ENCODE results near the gene VAV2.
A peak's percentile ranks its signal among the peaks of the same experiment; 100 is the strongest.
"Not testable (repeated sequence)": the region's sequence is repeated elsewhere in the genome, so short reads cannot be mapped to it uniquely, and the experiment has no call there.

Gene VAV2

DNA sequence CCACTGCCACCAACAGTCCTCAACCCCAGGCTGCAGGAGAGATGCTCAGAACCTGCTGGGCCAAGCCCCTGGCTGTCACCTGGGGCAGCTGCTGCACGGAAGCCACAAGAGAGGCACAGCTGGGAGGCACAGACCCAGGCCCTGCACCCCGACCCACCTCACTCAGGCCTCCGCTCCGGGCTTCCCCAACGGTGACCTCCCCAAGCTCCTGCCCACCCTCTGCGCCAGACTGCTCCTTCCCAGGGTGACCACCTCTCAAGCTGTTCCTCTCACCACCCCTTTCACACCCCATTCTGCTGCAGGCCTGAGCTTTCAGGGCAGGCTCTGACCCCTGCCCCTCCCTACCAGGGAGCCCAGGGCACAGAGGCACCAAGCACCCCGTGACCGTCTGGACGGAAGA is 33.0 kb downstream of the VAV2 start:
- Histone ChIP-seq H3K23ac (ENCODE audit: low read length) (no peak overlapping the region), H2AK5ac (ENCODE audit: low read length) (no peak overlapping the region), H3K56ac (ENCODE audit: low read length) (peak overlapping the region; percentile 64), H4K8ac (ENCODE audit: low read depth, low read length) (no peak overlapping the region), H3K4me3 (ENCODE audit: low read length) (no peak overlapping the region), H2BK5ac (ENCODE audit: low read length) (no peak overlapping the region), H3K27me3 (ENCODE audit: insufficient read depth, low read length, poor library complexity) (no peaks in the 10 kb centered on the region), H3K4me1 (ENCODE audit: control insufficient read depth, low read depth, low read length) (peaks cover 7% of the 10 kb centered on the region), H3K4me2 (ENCODE audit: low read length) (no peak overlapping the region), H2BK120ac (ENCODE audit: low read depth, low read length) (no peak overlapping the region), H3K27ac (ENCODE audit: low read depth, low read length) (no peak overlapping the region), H3K79me2 (ENCODE audit: control insufficient read depth, insufficient read depth, low read length) (peaks cover 10% of the 10 kb centered on the region), H3K36me3 (ENCODE audit: control insufficient read depth, insufficient read depth, low read length) (no peaks in the 10 kb centered on the region), H3K18ac (ENCODE audit: low read length) (no peak overlapping the region), H4K5ac (ENCODE audit: low read length) (no peak overlapping the region), H3K9ac (ENCODE audit: low read length) (no peak overlapping the region), H3K4ac (ENCODE audit: low read depth, low read length) (no peak overlapping the region), H2BK15ac (replicated peaks; ENCODE audit: low read depth) (no peak overlapping the region), H3K79me1 (ENCODE audit: low read length) (peaks cover 18% of the 10 kb centered on the region)
- DNase-seq, result no peak
- WGBS (ENCODE audit: extremely low coverage, insufficient coverage, low lambda C conversion rate), result no CpG with 5 or more reads among the region's 9 CpGs

DNA sequence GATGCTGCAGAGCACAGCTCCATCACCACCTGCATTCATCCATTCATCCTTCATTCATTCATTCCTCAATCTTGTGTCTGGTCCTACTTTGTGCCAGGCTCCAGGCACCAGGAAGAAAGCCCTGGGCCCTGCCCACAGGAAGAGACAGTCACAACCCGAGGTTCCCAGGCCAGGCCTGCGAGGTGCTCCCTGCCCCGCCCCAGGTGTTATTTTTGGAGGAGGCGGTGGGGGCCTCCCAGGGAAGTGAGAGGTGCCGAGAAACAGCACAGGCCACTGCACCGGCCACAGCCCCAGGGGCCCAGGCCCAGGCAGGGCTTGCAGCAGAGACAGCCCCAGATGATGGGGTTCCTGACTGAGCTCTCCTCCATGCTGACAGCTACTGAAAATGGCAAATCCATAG is 33.4 kb downstream of the VAV2 start:
- Histone ChIP-seq H4K5ac (ENCODE audit: low read length) (no peak overlapping the region), H2BK120ac (ENCODE audit: low read depth, low read length) (no peak overlapping the region), H3K4me1 (ENCODE audit: control insufficient read depth, low read depth, low read length) (peaks cover 7% of the 10 kb centered on the region), H3K27ac (ENCODE audit: low read depth, low read length) (no peak overlapping the region), H3K27me3 (ENCODE audit: insufficient read depth, low read length, poor library complexity) (no peaks in the 10 kb centered on the region), H3K9ac (ENCODE audit: low read length) (no peak overlapping the region), H3K79me2 (ENCODE audit: control insufficient read depth, insufficient read depth, low read length) (peaks cover 12% of the 10 kb centered on the region), H3K4me3 (ENCODE audit: low read length) (no peak overlapping the region), H3K56ac (ENCODE audit: low read length) (peak overlapping the region; percentile 64), H4K8ac (ENCODE audit: low read depth, low read length) (no peak overlapping the region), H3K79me1 (ENCODE audit: low read length) (peaks cover 19% of the 10 kb centered on the region), H3K23ac (ENCODE audit: low read length) (no peak overlapping the region), H2BK5ac (ENCODE audit: low read length) (no peak overlapping the region), H2AK5ac (ENCODE audit: low read length) (no peak overlapping the region), H3K4me2 (ENCODE audit: low read length) (no peak overlapping the region), H2BK15ac (replicated peaks; ENCODE audit: low read depth) (no peak overlapping the region), H3K18ac (ENCODE audit: low read length) (no peak overlapping the region), H3K36me3 (ENCODE audit: control insufficient read depth, insufficient read depth, low read length) (no peaks in the 10 kb centered on the region), H3K4ac (ENCODE audit: low read depth, low read length) (no peak overlapping the region)
- no peak for DNase-seq
- no CpG with 5 or more reads among the region's 6 CpGs for WGBS (ENCODE audit: extremely low coverage, insufficient coverage, low lambda C conversion rate)

DNA sequence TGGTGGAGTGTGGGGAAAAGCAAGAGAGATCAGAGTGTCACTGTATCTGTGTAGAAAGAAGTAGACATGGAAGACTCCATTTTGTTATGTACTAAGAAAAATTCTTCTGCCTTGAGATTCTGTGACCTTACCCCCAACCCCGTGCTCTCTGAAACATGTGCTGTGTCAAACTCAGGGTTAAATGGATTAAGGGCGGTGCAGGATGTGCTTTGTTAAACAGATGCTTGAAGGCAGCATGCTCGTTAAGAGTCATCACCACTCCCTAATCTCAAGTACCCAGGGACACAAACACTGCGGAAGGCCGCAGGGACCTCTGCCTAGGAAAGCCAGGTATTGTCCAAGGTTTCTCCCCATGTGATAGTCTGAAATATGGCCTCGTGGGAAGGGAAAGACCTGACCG is 34.4 kb downstream of the VAV2 start:
- DNase-seq; H3K4ac ChIP-seq (ENCODE audit: low read depth, low read length); H3K4me1 ChIP-seq (ENCODE audit: control insufficient read depth, low read depth, low read length); H4K5ac ChIP-seq (ENCODE audit: low read length); H3K56ac ChIP-seq (ENCODE audit: low read length); H3K4me3 ChIP-seq (ENCODE audit: low read length); H2BK5ac ChIP-seq (ENCODE audit: low read length); H3K27me3 ChIP-seq (ENCODE audit: insufficient read depth, low read length, poor library complexity); H3K36me3 ChIP-seq (ENCODE audit: control insufficient read depth, insufficient read depth, low read length); H3K4me2 ChIP-seq (ENCODE audit: low read length); H2BK120ac ChIP-seq (ENCODE audit: low read depth, low read length); H3K18ac ChIP-seq (ENCODE audit: low read length); H3K27ac ChIP-seq (ENCODE audit: low read depth, low read length); H4K8ac ChIP-seq (ENCODE audit: low read depth, low read length); H3K23ac ChIP-seq (ENCODE audit: low read length); H3K79me2 ChIP-seq (ENCODE audit: control insufficient read depth, insufficient read depth, low read length); H2BK15ac ChIP-seq (replicated peaks; ENCODE audit: low read depth); H2AK5ac ChIP-seq (ENCODE audit: low read length); H3K9ac ChIP-seq (ENCODE audit: low read length): not testable (repeated sequence)
- peaks cover 15% of the 10 kb centered on the region for H3K79me1 ChIP-seq (ENCODE audit: low read length)
- WGBS (ENCODE audit: extremely low coverage, insufficient coverage, low lambda C conversion rate), result no CpG with 5 or more reads among the region's 7 CpGs

DNA sequence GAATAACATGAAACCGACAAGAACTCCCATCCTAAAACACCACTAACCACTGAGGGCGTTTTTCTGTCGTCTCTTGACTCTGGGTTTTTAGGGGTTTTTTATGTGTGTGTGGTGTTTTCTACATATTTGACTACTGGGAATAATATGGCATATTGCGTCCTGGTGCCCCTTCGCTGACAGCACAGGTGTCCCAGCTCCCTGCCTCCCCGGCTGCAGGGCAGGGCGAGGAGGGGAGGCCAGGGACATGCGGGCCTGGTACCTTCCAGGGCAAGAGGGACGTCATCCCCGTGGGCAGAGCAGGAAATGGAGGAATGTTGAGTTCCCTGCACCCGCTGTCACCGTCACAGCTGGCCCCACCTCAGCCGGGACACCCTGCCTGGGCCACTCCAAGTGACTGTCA is 34.8 kb downstream of the VAV2 start:
- no peak overlapping the region for H2BK15ac ChIP-seq (replicated peaks; ENCODE audit: low read depth)
- no peak overlapping the region for H3K4me3 ChIP-seq (ENCODE audit: low read length)
- H4K8ac ChIP-seq (ENCODE audit: low read depth, low read length), result no peak overlapping the region
- H2AK5ac ChIP-seq (ENCODE audit: low read length), result no peak overlapping the region
- H2BK120ac ChIP-seq (ENCODE audit: low read depth, low read length), result no peak overlapping the region
- no CpG with 5 or more reads among the region's 13 CpGs for WGBS (ENCODE audit: extremely low coverage, insufficient coverage, low lambda C conversion rate)
- H3K36me3 ChIP-seq (ENCODE audit: control insufficient read depth, insufficient read depth, low read length), result no peaks in the 10 kb centered on the region
- peaks cover 15% of the 10 kb centered on the region for H3K79me1 ChIP-seq (ENCODE audit: low read length)
- no peak overlapping the region for H2BK5ac ChIP-seq (ENCODE audit: low read length)
- no peak overlapping the region for H3K4ac ChIP-seq (ENCODE audit: low read depth, low read length)
- DNase-seq, result peak; percentile 22
- H3K4me2 ChIP-seq (ENCODE audit: low read length), result no peak overlapping the region
- H3K9ac ChIP-seq (ENCODE audit: low read length), result no peak overlapping the region
- H3K56ac ChIP-seq (ENCODE audit: low read length), result peak overlapping the region; percentile 18
- H3K23ac ChIP-seq (ENCODE audit: low read length), result no peak overlapping the region
- no peak overlapping the region for H3K27ac ChIP-seq (ENCODE audit: low read depth, low read length)
- H3K79me2 ChIP-seq (ENCODE audit: control insufficient read depth, insufficient read depth, low read length), result peaks cover 8% of the 10 kb centered on the region
- no peaks in the 10 kb centered on the region for H3K27me3 ChIP-seq (ENCODE audit: insufficient read depth, low read length, poor library complexity)
- no peak overlapping the region for H3K18ac ChIP-seq (ENCODE audit: low read length)
- H4K5ac ChIP-seq (ENCODE audit: low read length), result no peak overlapping the region
- peaks cover 7% of the 10 kb centered on the region for H3K4me1 ChIP-seq (ENCODE audit: control insufficient read depth, low read depth, low read length)

DNA sequence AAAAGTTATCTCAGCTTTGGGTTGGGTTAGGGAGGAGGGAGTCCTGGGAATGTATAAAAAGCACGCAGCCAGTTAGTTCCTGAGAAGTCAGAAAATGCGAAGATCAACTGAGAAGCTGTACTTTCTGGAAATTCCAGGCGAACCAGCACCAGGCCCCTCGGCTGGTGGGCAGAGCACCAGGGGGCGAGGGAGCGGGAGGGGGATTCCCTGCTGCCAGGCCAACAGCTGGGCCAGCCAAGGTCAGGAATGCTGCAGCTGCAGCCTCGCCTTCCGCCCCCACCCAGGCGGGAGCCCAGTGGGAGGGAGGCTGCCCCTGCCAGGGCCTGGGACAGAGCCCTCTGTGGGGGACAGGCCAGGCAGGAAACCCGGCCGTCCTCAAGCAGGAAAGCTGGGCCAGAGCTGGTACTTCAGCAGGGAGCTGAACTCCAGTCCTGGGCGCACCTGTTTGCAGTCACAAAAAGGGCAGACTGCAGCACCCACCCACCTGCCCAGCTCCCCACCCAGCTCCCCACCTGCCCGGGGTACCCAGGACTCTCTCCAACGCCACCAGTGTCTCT is 35.5 kb downstream of the VAV2 start:
- no peak overlapping the region for H3K4me3 ChIP-seq (ENCODE audit: low read length)
- H2AK5ac ChIP-seq (ENCODE audit: low read length), result no peak overlapping the region
- no peaks in the 10 kb centered on the region for H3K36me3 ChIP-seq (ENCODE audit: control insufficient read depth, insufficient read depth, low read length)
- H2BK15ac ChIP-seq (replicated peaks; ENCODE audit: low read depth), result no peak overlapping the region
- peaks cover 5% of the 10 kb centered on the region for H3K79me2 ChIP-seq (ENCODE audit: control insufficient read depth, insufficient read depth, low read length)
- peaks cover 7% of the 10 kb centered on the region for H3K4me1 ChIP-seq (ENCODE audit: control insufficient read depth, low read depth, low read length)
- H3K4me2 ChIP-seq (ENCODE audit: low read length), result no peak overlapping the region
- no peak overlapping the region for H2BK5ac ChIP-seq (ENCODE audit: low read length)
- H4K5ac ChIP-seq (ENCODE audit: low read length), result no peak overlapping the region
- no peak overlapping the region for H3K4ac ChIP-seq (ENCODE audit: low read depth, low read length)
- no CpG with 5 or more reads among the region's 14 CpGs for WGBS (ENCODE audit: extremely low coverage, insufficient coverage, low lambda C conversion rate)
- no peak overlapping the region for H3K18ac ChIP-seq (ENCODE audit: low read length)
- DNase-seq, result peak; percentile 44
- no peaks in the 10 kb centered on the region for H3K27me3 ChIP-seq (ENCODE audit: insufficient read depth, low read length, poor library complexity)
- no peak overlapping the region for H3K27ac ChIP-seq (ENCODE audit: low read depth, low read length)
- no peak overlapping the region for H4K8ac ChIP-seq (ENCODE audit: low read depth, low read length)
- no peak overlapping the region for H3K56ac ChIP-seq (ENCODE audit: low read length)
- H2BK120ac ChIP-seq (ENCODE audit: low read depth, low read length), result no peak overlapping the region
- no peak overlapping the region for H3K9ac ChIP-seq (ENCODE audit: low read length)
- peaks cover 15% of the 10 kb centered on the region for H3K79me1 ChIP-seq (ENCODE audit: low read length)
- H3K23ac ChIP-seq (ENCODE audit: low read length), result no peak overlapping the region

DNA sequence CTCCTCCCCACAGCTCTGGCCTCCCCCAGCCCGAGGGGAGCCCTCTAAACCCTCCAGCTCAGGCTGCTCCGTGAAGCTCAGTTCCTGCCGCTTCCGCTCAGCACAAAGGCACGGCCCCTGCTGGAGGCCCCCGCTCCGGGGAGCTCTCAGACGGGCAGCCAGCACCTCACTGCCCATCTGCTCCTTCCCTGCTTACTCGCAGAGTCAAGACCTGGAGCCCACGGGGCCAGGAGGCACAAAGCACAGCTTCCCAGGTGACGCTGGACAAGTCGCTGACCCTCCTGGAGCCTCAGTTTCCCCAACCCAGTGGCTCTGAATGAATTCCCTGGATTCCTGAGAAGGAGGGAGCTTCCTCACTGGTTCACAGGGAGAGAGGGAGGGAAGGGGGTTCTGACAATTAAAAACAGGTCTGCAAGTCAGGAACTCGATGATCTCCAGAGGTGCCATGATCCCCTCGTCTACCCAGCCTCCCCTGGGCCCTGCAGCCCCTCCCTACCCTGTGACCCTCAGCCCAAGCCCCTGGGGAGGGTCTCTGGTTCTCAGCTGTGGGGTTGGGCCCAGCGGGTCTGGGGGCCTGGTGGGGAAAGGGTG is 36.2 kb downstream of the VAV2 start:
- H3K79me1 ChIP-seq (ENCODE audit: low read length), result peaks cover 17% of the 10 kb centered on the region
- H3K23ac ChIP-seq (ENCODE audit: low read length), result no peak overlapping the region
- peak overlapping the region; percentile 65 for H3K9ac ChIP-seq (ENCODE audit: low read length)
- no peak overlapping the region for H2BK15ac ChIP-seq (replicated peaks; ENCODE audit: low read depth)
- peak; percentile 82 for DNase-seq
- peak overlapping the region; percentile 17 for H3K4ac ChIP-seq (ENCODE audit: low read depth, low read length)
- peak overlapping the region; percentile 45 for H3K56ac ChIP-seq (ENCODE audit: low read length)
- no peaks in the 10 kb centered on the region for H3K36me3 ChIP-seq (ENCODE audit: control insufficient read depth, insufficient read depth, low read length)
- H2BK120ac ChIP-seq (ENCODE audit: low read depth, low read length), result no peak overlapping the region
- H2AK5ac ChIP-seq (ENCODE audit: low read length), result no peak overlapping the region
- no CpG with 5 or more reads among the region's 15 CpGs for WGBS (ENCODE audit: extremely low coverage, insufficient coverage, low lambda C conversion rate)
- no peak overlapping the region for H3K4me3 ChIP-seq (ENCODE audit: low read length)
- H4K5ac ChIP-seq (ENCODE audit: low read length), result no peak overlapping the region
- no peaks in the 10 kb centered on the region for H3K27me3 ChIP-seq (ENCODE audit: insufficient read depth, low read length, poor library complexity)
- H2BK5ac ChIP-seq (ENCODE audit: low read length), result no peak overlapping the region
- H3K4me2 ChIP-seq (ENCODE audit: low read length), result peak overlapping the region; percentile 35
- peaks cover 5% of the 10 kb centered on the region for H3K79me2 ChIP-seq (ENCODE audit: control insufficient read depth, insufficient read depth, low read length)
- H3K18ac ChIP-seq (ENCODE audit: low read length), result peak overlapping the region; percentile 72
- H3K4me1 ChIP-seq (ENCODE audit: control insufficient read depth, low read depth, low read length), result peaks cover 7% of the 10 kb centered on the region
- H4K8ac ChIP-seq (ENCODE audit: low read depth, low read length), result no peak overlapping the region
- peak overlapping the region; percentile 79 for H3K27ac ChIP-seq (ENCODE audit: low read depth, low read length)

All from mesendoderm (in vitro differentiated cells).